Left lobe of liver (tissue), 2 donors: ENCODE results near the gene EMILIN3. TPM values are rescaled to one million over a fixed set of nuclear protein-coding genes. Genes with fewer than 3 reads are reported as not detected.
A peak's percentile ranks its signal among the peaks of the same experiment; 100 is the strongest.
"Not testable (repeated sequence)": the region's sequence is repeated elsewhere in the genome, so short reads cannot be mapped to it uniquely, and the experiment has no call there.

Source experiments
- ATAC-seq: fragments of 200-7000 bp; cut with Tn5 transposase; one replicate; pipeline ENCODE4 v1.9.1; 2020; ENCODE audit warnings: mild to moderate bottlenecking, moderate library complexity
- DNase-seq: peaks from one replicate; pipeline ENCODE4 v3.0.0-alpha.2; 2020; ENCODE audit warnings: low spot score
- total RNA-seq: library from RNA; stranded (reverse); gene quantifications from one replicate; pipeline ENCODE4 v1.2.1, GENCODE V29; 2021
- donor health status: DM: no; HTN: no; CAD: no; lungs with moderate emphysema.
- donor health status: DM: no; HTN: yes; CAD: no.

EMILIN3 gene
- total RNA-seq, 1 donor from 2014 or later = 0.30 TPM

DNA sequence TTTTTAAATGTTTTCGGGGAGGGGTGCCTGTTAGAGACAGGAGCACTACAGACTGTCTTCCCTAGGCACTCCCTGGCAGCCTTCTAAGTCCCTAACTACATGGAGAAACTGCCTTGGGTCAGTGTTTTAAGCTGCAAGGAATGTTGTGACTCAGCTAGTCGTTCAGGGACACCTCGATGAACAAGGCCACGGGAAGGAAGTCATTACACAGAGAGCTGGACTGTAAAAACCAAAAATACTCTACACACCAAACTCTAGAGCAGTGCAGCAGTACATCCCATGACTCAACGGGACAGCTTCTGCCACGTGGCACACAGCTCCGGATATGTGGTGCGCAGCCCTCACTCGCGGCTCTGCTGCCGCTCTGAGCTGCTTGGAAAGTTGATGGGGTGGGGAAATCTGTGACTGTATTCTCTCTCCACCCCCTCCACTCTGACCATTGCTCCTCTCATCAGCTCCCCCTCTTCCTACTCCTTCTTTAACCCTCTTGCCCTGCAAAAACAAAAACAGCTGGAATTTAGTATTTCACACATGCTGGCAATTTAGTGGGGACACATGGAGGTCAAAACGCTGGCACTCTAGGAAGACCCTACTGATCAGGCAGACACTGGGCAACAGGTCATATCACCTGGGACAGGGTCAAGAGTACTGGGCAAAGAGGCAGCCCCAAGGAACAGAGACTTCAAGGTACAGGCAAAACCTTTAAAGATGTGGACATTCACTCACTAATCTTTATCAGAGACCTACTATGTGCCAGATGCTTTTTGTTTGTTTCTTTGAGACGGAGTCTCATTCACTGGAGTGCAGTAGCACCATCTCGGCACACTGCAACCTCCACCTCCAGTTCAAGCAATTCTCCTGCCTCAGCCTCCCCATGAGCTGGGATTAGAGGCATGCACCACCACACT is 36.9 kb downstream of the EMILIN3 start:
- DNase-seq (no peak), ATAC-seq (peak; percentile 81)

- ATAC-seq (no peak), DNase-seq (no peak)
These were observed 39.4 kb downstream of the EMILIN3 start for GRCh38 chr20:41327178-41327577.

GRCh38 chr20:41320976-41321375 is 45.6 kb downstream of the EMILIN3 start:
- no peak for DNase-seq
- ATAC-seq = no peak

GRCh38 chr20:41320441-41320840 is 46.2 kb downstream of the EMILIN3 start:
- DNase-seq (no peak), ATAC-seq (no peak)

- ATAC-seq (peak; percentile 15), DNase-seq (no peak)
These were observed 48.4 kb downstream of the EMILIN3 start for GRCh38 chr20:41318271-41318649.

GRCh38 chr20:41317546-41318270 is 48.9 kb downstream of the EMILIN3 start, which contains the start of gene ZHX3:
Gene ZHX3, minus strand, starts transcription at chr20:41317731. Its CDS starts 112,815 bp downstream, at chr20:41204916.
- ATAC-seq (peak; percentile 90), DNase-seq (peak; percentile 98)

- ATAC-seq (peak; percentile 72), DNase-seq (peak; percentile 88)
These were observed 49.7 kb downstream of the EMILIN3 start for GRCh38 chr20:41316602-41317545.

DNA sequence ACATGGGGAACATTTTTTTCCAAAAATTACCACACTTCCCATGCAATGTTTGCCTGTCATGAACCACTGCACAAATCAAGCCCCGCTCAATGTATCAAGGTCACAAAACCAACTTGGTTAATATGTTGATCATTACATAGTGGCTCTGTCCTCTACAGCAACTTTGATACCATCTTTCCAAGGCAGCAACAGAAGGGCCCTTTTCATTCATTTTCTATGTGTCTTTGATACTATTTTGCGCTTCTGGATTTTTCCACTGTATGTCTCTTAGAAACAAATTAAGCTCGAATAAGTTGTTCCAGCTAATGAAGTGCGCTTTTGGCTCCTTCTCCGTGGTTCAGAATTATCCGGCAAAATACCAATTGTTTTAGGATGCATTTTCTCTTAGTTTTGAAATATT is 50.6 kb downstream of the EMILIN3 start:
- no peak for DNase-seq
- peak; percentile 33 for ATAC-seq

GRCh38 chr20:41314386-41314785 is 52.2 kb downstream of the EMILIN3 start:
- DNase-seq = no peak
- ATAC-seq = no peak

GRCh38 chr20:41312009-41312408 is 54.6 kb downstream of the EMILIN3 start:
- DNase-seq, ATAC-seq: not testable (repeated sequence)

Other genes starting within 250 kb of the EMILIN3 start
- 17.5 TPM for gene PLCG1, start 229.3 kb downstream of the EMILIN3 start, total RNA-seq
- 51.4 TPM for gene ZHX3, start 49.1 kb downstream of the EMILIN3 start, total RNA-seq
- gene LPIN3, start 26.0 kb downstream of the EMILIN3 start, total RNA-seq = 32.2 TPM